ENCODE data around the gene RNF157.

Gene RNF157

GRCh38 chr17:76274112-76274956 lies 34.0 kb upstream of the RNF157 start:
- TF ChIP-seq CTCF (IDR thresholded peaks at IDR 0.05; ENCODE audit: insufficient read depth, low read length, missing control alignments) = no peak
- POLR2A ChIA-PET = interaction anchor here (0.7 kb wide), 1 partner anchor 10 kb away, joined by 3 read pairs; no protein-coding TSS in a partner anchor
- CTCF ChIA-PET = interaction anchor here (0.8 to 2.7 kb wide), 13 partner anchors 8 to 260 kb away, joined by 3 to 11 read pairs (median 3); no protein-coding TSS in a partner anchor
- DNase-seq (ENCODE audit: low read depth, low spot score) = no peak
- no peak overlapping the region for H3K4me3 ChIP-seq (ENCODE audit: low read depth, low read length)

DNA sequence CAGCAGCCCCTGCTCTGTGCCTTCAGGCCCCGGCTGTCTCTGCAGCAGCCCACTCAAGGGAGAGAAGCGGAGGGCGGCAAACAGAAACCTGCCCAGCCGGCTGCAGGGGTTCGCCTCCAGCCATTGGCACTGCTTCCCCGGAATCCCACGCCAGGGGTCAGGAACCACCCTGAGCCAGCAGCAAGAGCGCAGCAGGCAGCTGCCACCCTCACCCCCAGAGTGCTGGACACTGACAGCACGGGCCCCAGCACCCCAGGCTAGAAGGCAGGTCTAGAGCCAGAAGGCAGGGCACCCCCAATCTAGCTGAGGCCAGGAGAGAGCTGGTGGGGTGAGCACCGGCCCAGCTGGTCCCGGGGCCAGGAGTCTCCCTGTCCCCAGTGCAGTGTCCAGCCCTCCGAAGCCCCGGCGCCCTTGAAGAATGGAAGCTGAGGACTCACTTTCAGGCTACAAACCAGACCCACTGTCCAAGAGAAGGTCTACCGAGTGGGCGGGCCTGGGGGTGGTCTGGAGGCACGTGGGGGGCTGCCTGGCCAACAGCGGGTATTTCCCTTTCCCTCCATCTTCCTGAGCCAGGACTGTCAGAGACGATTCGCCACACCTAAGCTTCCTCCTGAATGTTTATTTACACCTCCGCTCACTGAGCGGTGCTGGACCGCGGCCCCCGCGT lies 33.3 kb upstream of the RNF157 start:
- CTCF ChIA-PET = interaction anchor here (1.0 to 2.7 kb wide), 6 partner anchors 7 to 260 kb away, joined by 3 to 11 read pairs (median 3); no protein-coding TSS in a partner anchor
- TF ChIP-seq CTCF (IDR thresholded peaks at IDR 0.05; ENCODE audit: insufficient read depth, low read length, missing control alignments) = no peak

DNA sequence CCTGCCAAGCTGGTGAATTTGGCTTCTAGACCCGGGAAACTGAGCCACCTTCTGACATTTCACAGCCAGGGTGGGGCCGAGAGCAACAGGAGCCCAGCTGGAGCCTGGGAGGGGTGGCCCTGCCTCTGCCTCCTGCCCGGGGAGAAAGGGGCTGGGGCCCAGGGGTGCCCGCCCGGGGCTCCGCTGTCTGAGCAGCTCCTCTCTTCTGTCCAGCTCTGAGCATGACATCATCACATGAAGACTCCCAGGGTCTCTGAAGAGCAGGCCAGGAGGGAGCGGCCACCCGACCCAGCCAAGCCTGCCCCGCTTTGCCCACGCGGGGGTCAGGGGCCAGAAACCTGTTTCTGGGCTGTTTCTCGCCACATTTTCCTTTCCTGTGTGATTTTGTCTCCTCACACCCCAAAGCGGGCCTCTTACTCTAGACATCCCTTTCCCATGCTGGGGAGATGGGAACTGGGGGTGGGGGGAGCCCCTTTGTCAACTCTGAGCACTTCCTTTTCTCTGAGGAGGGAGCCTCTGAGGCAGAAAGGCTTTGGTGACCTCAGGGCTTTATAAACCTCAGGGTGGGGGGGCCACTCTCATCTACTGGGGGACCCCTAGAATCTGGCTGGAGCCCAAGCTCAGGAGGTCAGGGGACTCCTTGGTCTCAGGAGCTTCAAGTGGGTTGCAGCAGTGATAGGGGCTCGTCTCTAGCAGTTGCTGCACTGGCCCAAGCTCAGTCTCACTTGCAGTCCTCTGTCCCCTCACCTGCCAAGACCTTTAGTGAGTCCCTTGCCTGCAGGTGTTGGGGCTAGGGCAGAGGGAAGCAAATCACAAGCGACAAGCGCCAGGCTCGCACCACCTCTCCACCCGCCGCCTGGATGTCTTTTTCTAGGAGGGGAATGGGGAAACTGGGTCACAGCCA lies 32.5 kb upstream of the RNF157 start:
- no peak for DNase-seq (ENCODE audit: low read depth, low spot score)
- CTCF ChIA-PET = interaction anchor here (1.3 to 2.7 kb wide), 4 partner anchors 8 to 259 kb away, joined by 3 to 11 read pairs (median 4); no protein-coding TSS in a partner anchor
- no peak overlapping the region for H3K4me3 ChIP-seq (ENCODE audit: low read depth, low read length)
- TF ChIP-seq CTCF (IDR thresholded peaks at IDR 0.05; ENCODE audit: insufficient read depth, low read length, missing control alignments) = no peak
- POLR2A ChIA-PET = no interaction called here

More for the DNA sequence above, 33.3 kb upstream of the RNF157 start:
- POLR2A ChIA-PET = no interaction called here
- DNase-seq (ENCODE audit: low read depth, low spot score) = no peak
- no peak overlapping the region for H3K4me3 ChIP-seq (ENCODE audit: low read depth, low read length)

GRCh38 chr17:76271669-76272540 lies 31.6 kb upstream of the RNF157 start:
- no peak for DNase-seq (ENCODE audit: low read depth, low spot score)
- no peak overlapping the region for H3K4me3 ChIP-seq (ENCODE audit: low read depth, low read length)
- ChIA-PET CTCF (interaction anchor here (0.8 to 5.8 kb wide), 5 partner anchors 8 to 368 kb away, joined by 3 to 109 read pairs (median 6); no protein-coding TSS in a partner anchor), POLR2A (no interaction called here)
- TF ChIP-seq CTCF (IDR thresholded peaks at IDR 0.05; ENCODE audit: insufficient read depth, low read length, missing control alignments) = no peak

- ChIA-PET CTCF (interaction anchor here (0.8 to 5.8 kb wide), 2 partner anchors 9 to 367 kb away, joined by 3 to 109 read pairs; no protein-coding TSS in a partner anchor), POLR2A (no interaction called here)
- DNase-seq (ENCODE audit: low read depth, low spot score) = no peak
- no peak overlapping the region for H3K4me3 ChIP-seq (ENCODE audit: low read depth, low read length)
- no peak for TF ChIP-seq CTCF (IDR thresholded peaks at IDR 0.05; ENCODE audit: insufficient read depth, low read length, missing control alignments)
These were observed 30.7 kb upstream of the RNF157 start for GRCh38 chr17:76270770-76271668.
